ENCODE measurements around the gene PCTP. TPM values are rescaled to one million over a fixed set of nuclear protein-coding genes. Genes with fewer than 3 reads are reported as not detected.

Gene PCTP
- total RNA-seq, 4 donors from 2014 or later: 11.2 to 17.4 (median 11.8) TPM

DNA sequence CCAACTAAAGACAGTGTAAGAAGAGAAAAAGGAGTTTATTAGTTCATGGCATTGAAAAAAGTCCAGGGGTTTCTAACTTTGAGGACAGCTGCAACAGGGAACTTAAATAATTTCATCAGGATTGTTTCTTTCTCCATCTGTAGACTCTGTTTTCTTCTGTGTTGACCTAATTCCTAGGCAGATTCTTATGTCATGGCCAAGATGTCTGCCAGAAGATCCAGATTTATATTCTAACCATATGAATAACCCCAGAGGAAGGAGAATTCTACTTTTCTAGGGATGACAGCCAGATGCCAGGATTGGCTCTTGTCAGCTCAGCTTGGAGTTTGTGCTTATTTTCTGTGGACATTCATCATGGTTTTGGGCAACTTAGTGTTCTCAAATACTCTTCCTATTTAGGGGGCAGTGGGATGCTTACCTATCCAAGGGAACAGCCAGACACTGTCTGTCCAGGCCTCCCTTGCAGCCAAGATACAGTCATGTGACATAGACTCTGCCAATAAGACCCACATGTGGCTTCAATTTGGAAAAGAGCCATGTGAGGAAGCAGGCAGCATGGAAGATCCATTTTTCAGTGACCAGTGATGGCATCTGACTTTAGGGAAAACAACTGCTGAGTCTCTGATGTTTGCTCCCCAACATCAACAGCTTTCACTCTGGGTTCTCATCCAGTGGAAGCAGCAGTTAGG, 18.2 kb downstream of the PCTP start:
- TF ChIP-seq, protein P1, sequence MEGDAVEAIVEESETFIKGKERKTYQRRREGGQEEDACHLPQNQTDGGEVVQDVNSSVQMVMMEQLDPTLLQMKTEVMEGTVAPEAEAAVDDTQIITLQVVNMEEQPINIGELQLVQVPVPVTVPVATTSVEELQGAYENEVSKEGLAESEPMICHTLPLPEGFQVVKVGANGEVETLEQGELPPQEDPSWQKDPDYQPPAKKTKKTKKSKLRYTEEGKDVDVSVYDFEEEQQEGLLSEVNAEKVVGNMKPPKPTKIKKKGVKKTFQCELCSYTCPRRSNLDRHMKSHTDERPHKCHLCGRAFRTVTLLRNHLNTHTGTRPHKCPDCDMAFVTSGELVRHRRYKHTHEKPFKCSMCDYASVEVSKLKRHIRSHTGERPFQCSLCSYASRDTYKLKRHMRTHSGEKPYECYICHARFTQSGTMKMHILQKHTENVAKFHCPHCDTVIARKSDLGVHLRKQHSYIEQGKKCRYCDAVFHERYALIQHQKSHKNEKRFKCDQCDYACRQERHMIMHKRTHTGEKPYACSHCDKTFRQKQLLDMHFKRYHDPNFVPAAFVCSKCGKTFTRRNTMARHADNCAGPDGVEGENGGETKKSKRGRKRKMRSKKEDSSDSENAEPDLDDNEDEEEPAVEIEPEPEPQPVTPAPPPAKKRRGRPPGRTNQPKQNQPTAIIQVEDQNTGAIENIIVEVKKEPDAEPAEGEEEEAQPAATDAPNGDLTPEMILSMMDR (IDR thresholded peaks at IDR 0.05): no peak
- TF ChIP-seq POLR2AphosphoS5 (IDR thresholded peaks at IDR 0.05) (no peak), EP300 (IDR thresholded peaks at IDR 0.05) (no peak), POLR2A (IDR thresholded peaks at IDR 0.05; ENCODE audit: low read depth) (no peak)
- Histone ChIP-seq H3K27ac (replicated peaks in 1 of 4) (peak overlapping the region; percentile 22 to 66 (median 36)), H3K4me3 (no peak overlapping the region), H3K36me3 (peaks cover 17 to 60% (median 49%) of the 10 kb centered on the region in 4 donors), H3K27me3 (no peaks in the 10 kb centered on the region), H3K4me1 (peaks cover 4 to 24% (median 21%) of the 10 kb centered on the region in 4 donors), H3K9me3 (no peaks in the 10 kb centered on the region)
- intact Hi-C loops (cut with DNase I): no loop called here
- DNase-seq (ENCODE audit: extremely low spot score): no peak

DNA sequence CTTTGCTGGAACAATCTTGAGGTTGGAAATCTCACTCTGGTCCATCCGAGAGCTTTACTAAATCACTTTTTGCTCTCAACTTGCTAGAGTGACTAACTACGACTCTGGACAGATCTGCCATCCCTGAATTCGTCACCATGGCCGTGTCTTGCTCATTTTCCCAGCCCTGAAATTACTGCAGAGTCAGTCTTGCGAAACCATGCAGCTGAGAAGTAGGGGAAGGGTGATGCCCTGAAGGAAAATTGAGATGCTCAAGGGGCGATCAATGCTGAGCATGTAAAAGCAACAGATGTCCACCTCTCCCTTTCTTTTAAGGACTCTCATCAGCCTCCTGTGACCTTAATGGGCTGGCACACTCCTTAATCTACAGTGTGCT, 18.8 kb downstream of the PCTP start:
- H3K36me3 ChIP-seq: peaks cover 23 to 65% (median 54%) of the 10 kb centered on the region in 4 donors
- no peak for DNase-seq (ENCODE audit: extremely low spot score)

DNA sequence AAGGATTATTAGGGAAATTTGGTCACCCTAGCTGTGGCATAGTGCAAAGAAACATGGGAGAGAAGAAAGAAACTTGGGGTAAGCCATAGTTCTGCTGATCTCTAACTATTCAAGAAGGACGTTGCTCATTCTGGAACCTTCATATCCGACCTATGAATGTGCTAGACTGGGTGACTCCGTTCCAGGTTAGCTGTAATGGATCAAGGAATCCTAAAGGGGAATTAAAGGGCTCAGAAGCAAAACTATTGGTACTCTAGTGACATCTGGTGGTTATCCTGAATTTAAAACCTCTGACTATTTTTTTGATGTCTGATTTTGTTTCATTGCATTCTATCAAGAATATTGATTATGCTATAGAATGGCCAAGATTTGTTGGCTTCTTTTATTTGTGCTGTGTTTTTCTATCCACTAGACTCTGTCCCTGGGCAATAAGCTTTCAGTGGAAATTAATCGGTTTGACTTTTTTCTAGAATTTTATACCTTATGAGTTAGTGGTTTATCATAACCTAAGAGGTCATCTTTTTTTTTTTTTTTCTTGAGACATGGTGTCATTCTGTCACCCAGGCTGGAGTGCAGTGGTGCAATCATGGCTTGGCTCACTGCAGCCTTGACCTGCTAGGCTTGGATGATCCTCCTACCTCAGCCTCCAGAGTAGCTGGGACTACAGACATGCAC, 19.5 kb downstream of the PCTP start:
- 43% methylated on average over 4 of the region's 4 CpGs for WGBS
- H3K4me1 ChIP-seq: peaks cover 0 to 22% (median 17%) of the 10 kb centered on the region in 4 donors
- TF ChIP-seq, protein P1 (IDR thresholded peaks at IDR 0.05): peak; percentile 59 to 70 (median 62)
- no peak for TF ChIP-seq POLR2A (IDR thresholded peaks at IDR 0.05; ENCODE audit: low read depth)
- TF ChIP-seq EP300 (IDR thresholded peaks at IDR 0.05): no peak
- no peak for TF ChIP-seq POLR2AphosphoS5 (IDR thresholded peaks at IDR 0.05)
- no peak for DNase-seq (ENCODE audit: extremely low spot score)
- H3K27ac ChIP-seq (replicated peaks in 1 of 4): peak overlapping the region in 2 of 4 donors; percentile 44 to 66
- H3K9me3 ChIP-seq: no peaks in the 10 kb centered on the region
- intact Hi-C loops (cut with DNase I): loop anchor here (2.0 to 5.0 kb wide), 2 partner anchors 53 to 244 kb away; no protein-coding TSS in a partner anchor
- H3K27me3 ChIP-seq: no peaks in the 10 kb centered on the region
- H3K4me3 ChIP-seq: no peak overlapping the region
- H3K36me3 ChIP-seq: peaks cover 30 to 72% (median 61%) of the 10 kb centered on the region in 4 donors

More for the DNA sequence above, 18.8 kb downstream of the PCTP start:
- Histone ChIP-seq H3K4me1 (peaks cover 0 to 22% (median 20%) of the 10 kb centered on the region in 4 donors), H3K27ac (replicated peaks in 1 of 4) (peak overlapping the region; percentile 22 to 66 (median 36)), H3K4me3 (no peak overlapping the region), H3K27me3 (no peaks in the 10 kb centered on the region), H3K9me3 (no peaks in the 10 kb centered on the region)
- intact Hi-C loops (cut with DNase I): no loop called here
- 79% methylated on average over 6 of the region's 6 CpGs for WGBS
- TF ChIP-seq, protein P1 (IDR thresholded peaks at IDR 0.05): no peak
- no peak for TF ChIP-seq POLR2AphosphoS5 (IDR thresholded peaks at IDR 0.05)

DNA sequence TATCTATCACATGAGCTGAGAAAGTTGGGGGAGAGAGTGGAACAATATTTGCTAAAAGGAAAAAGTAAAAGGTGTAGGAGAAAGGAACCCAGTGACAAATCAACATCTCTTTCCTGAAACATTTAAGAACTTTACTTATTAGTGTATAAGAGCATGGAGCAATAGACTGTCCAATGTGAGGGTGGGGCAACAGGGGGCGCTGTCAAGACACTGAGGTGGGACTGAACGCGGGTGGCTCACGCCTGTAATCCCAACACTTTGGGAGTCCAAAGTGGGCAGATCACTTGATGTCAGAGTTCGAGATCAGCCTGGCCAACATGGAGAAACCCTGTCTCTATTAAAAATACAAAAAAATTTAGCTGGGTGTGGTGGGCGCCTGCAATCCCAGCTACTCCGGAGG, 21.2 kb downstream of the PCTP start:
- DNase-seq (ENCODE audit: extremely low spot score): no peak
- intact Hi-C loops (cut with DNase I): loop anchor here (5.0 kb wide), 1 partner anchor 55 kb away; no protein-coding TSS in a partner anchor
- Histone ChIP-seq H3K9me3 (no peaks in the 10 kb centered on the region), H3K4me3 (no peak overlapping the region), H3K4me1 (peaks cover 0 to 22% (median 17%) of the 10 kb centered on the region in 4 donors), H3K36me3 (peaks cover 45 to 90% (median 77%) of the 10 kb centered on the region in 4 donors), H3K27ac (replicated peaks in 1 of 4) (no peak overlapping the region), H3K27me3 (no peaks in the 10 kb centered on the region)
- no peak for TF ChIP-seq POLR2A (IDR thresholded peaks at IDR 0.05; ENCODE audit: low read depth)
- TF ChIP-seq EP300 (IDR thresholded peaks at IDR 0.05): no peak
- WGBS: 96% methylated on average over 7 of the region's 7 CpGs

DNA sequence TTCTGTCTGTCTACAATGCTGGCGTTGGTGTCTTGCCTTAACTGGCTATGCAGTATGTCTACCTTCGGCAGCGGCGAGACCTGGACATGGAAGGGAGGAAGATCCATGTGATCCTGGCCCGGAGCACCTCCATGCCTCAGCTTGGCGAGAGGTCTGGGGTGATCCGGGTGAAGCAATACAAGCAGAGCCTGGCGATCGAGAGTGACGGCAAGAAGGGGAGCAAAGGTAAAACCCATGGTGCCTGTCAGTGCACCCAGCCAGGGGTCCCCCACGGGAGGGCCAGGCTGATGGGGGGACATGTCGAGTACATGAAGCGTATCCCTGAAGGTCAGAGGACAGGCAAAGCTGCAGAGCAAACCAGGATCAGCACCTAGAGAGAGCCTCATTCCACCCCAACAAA, 22.8 kb downstream of the PCTP start:
- Histone ChIP-seq H3K27ac (replicated peaks in 1 of 4) (no peak overlapping the region), H3K9me3 (no peaks in the 10 kb centered on the region), H3K36me3 (peaks cover 45 to 89% (median 71%) of the 10 kb centered on the region in 4 donors), H3K4me3 (no peak overlapping the region), H3K27me3 (no peaks in the 10 kb centered on the region), H3K4me1 (peaks cover 0 to 19% (median 14%) of the 10 kb centered on the region in 4 donors)
- TF ChIP-seq EP300 (IDR thresholded peaks at IDR 0.05) (no peak), POLR2A (IDR thresholded peaks at IDR 0.05; ENCODE audit: low read depth) (no peak), POLR2AphosphoS5 (IDR thresholded peaks at IDR 0.05) (no peak)
- TF ChIP-seq, protein P1 (IDR thresholded peaks at IDR 0.05): no peak
- no peak for DNase-seq (ENCODE audit: extremely low spot score)
- intact Hi-C loops (cut with DNase I): loop anchor here (5.0 kb wide), 1 partner anchor 56 kb away; no protein-coding TSS in a partner anchor
- 89% methylated on average over 13 of the region's 13 CpGs for WGBS
